ENCODE measurements around the gene CACNA2D4.

Gene CACNA2D4

DNA sequence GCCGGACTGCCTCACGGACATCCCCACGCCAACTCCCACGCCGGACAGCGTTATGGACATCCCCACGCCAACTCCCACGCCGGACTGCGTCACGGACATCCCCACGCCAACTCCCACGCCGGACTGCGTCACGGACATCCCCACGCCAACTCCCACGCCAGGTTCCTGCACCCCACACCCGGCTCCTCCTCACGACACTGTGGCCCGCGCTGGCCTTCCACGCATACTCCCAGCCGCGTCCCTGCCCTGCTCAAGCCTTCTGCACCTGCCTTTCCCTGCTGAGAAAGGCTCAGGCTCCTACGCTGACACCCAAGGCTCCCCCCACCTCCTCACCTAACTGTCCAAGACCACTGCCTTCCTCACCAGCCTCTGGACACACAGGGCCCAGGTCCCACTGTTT is 9.7 kb downstream of the CACNA2D4 start:
- TF ChIP-seq, protein P1, sequence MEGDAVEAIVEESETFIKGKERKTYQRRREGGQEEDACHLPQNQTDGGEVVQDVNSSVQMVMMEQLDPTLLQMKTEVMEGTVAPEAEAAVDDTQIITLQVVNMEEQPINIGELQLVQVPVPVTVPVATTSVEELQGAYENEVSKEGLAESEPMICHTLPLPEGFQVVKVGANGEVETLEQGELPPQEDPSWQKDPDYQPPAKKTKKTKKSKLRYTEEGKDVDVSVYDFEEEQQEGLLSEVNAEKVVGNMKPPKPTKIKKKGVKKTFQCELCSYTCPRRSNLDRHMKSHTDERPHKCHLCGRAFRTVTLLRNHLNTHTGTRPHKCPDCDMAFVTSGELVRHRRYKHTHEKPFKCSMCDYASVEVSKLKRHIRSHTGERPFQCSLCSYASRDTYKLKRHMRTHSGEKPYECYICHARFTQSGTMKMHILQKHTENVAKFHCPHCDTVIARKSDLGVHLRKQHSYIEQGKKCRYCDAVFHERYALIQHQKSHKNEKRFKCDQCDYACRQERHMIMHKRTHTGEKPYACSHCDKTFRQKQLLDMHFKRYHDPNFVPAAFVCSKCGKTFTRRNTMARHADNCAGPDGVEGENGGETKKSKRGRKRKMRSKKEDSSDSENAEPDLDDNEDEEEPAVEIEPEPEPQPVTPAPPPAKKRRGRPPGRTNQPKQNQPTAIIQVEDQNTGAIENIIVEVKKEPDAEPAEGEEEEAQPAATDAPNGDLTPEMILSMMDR (IDR thresholded peaks at IDR 0.05; ENCODE audit: control insufficient read depth, insufficient read depth, low read depth, low read length, missing control alignments) = no peak
- H3K4me3 ChIP-seq (ENCODE audit: control insufficient read depth, low read depth, low read length) = no peak overlapping the region
- DNase-seq (ENCODE audit: low read depth) = no peak

DNA sequence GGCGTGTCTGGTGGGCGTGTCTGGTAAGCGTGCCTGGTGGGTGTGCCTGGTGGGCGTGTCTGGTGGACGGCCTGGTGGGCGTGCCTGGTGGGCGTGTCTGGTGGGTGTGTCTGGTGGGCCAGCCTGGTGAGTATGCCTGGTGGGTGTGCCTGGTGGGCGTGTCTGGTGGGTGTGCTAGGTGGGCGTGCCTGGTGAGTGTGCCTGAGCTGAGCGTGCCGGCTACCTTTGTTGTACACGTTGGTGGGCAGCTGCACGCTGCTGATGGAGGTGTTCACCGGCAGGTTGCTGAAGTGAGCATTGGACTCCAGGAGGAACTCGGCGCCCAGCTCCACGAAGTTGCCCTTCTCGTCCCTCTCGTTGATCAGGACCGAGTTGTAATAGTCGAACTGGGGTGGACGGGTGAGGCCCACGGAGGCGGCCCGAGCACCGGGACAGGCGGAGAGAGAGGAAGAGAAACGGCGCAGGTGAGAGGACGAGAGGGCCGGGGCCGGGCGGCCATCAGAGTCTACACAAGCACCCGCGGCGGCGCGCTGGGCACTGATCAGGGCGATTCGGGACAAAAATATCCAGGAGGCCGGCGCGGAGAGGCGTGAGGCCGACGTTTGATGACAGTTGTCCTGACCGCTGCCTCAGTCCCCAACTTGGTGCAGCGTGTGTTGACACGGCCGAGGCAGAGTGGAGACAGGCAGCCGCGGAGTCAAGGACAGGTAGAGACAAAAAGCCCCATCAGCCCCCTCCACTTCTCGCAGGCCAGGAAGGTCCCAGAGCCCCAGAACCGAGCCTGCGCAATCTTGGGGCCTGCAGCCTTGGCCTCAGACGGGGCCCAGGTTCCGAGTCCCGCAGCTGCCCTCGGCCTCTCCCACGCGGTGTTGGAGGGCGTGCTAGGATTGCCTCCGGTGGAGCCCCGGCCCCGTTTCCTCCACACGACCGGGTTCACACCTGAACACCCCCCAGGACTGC is 10.5 kb downstream of the CACNA2D4 start:
- TF ChIP-seq, protein P1 (IDR thresholded peaks at IDR 0.05; ENCODE audit: control insufficient read depth, insufficient read depth, low read depth, low read length, missing control alignments) = no peak
- H3K4me3 ChIP-seq (ENCODE audit: control insufficient read depth, low read depth, low read length) = no peak overlapping the region
- DNase-seq (ENCODE audit: low read depth) = no peak

DNA sequence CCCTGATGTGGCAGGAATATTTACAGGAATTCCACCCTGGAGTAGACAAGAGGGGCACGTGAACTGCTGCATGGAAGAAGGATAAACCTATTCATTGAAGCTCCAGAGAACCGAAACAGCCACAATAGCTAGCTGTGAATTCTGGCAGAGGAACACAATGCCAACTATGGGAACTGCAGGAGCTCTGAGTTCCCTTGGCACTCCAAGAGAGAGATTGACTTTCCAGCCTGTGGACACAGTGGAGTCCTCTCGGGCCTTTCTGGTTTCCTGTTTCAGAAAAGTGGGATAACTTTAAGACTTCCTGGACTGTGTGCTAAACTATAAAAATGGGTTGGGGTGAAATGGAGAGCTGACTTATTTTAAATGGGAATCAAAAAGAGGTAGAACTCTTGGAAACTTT is 11.9 kb downstream of the CACNA2D4 start:
- DNase-seq (ENCODE audit: low read depth) = no peak
- no peak overlapping the region for H3K4me3 ChIP-seq (ENCODE audit: control insufficient read depth, low read depth, low read length)
- TF ChIP-seq, protein P1 (IDR thresholded peaks at IDR 0.05; ENCODE audit: control insufficient read depth, insufficient read depth, low read depth, low read length, missing control alignments) = no peak

DNA sequence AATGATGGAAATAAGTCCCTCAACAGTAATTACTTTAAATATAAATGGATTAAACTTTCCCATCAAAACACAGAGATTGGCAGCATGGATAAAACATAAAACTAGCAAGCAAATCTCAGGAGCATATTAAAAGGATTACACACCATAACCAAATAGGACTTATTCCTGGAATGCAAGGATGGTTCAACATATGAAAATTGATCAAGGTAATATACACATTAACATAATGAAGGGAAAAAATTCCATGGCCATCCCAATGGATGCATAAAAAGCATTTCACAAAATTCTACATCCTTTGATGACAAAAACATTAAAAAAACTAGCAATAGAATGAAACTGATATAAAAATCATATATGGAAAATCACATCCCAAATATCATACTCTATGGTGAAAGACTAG is 13.6 kb downstream of the CACNA2D4 start:
- DNase-seq (ENCODE audit: low read depth) = no peak
- TF ChIP-seq, protein P1 (IDR thresholded peaks at IDR 0.05; ENCODE audit: control insufficient read depth, insufficient read depth, low read depth, low read length, missing control alignments) = no peak
- no peak overlapping the region for H3K4me3 ChIP-seq (ENCODE audit: control insufficient read depth, low read depth, low read length)

DNA sequence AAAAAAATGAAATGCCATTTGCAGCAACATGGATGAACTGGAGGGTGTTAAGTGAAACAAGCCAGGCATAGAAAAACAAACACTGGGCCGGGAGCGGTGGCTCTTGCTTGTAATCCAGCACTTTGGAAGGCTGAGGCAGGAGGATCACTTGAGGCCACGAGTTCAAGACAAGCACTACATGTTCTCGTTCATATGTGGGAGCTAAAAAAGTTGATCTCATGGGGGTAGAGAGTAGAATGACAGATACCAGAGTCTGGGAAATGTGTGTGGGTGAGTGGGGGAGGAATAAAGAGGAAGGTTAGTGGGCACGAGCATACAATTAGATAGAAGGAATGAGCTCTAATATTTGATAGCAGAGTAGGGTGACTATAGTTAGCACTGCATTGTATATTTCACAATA is 21.5 kb downstream of the CACNA2D4 start:
- TF ChIP-seq, protein P1 (IDR thresholded peaks at IDR 0.05; ENCODE audit: control insufficient read depth, insufficient read depth, low read depth, low read length, missing control alignments) = no peak
- DNase-seq (ENCODE audit: low read depth) = no peak
- no peak overlapping the region for H3K4me3 ChIP-seq (ENCODE audit: control insufficient read depth, low read depth, low read length)

DNA sequence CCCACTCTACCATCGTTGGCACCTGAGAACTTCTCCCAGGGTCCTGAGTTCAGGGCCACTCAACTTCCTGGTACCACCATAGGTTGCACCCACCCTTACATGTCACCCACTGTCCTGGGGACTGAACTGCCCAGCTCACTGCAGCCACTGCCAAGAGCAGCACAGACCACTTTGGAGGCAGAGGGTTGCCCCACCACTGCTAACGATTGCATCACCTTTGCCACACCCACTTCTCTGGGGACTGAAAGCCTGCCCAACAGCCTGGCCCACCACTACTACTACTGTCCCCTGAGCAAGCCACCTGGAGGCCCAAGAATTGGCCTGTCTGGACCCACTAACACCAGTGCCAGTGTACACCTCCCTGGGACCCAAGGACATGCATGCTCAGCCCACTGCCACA is 27.6 kb downstream of the CACNA2D4 start:
- DNase-seq (ENCODE audit: low read depth) = no peak
- H3K4me3 ChIP-seq (ENCODE audit: control insufficient read depth, low read depth, low read length) = no peak overlapping the region
- TF ChIP-seq, protein P1 (IDR thresholded peaks at IDR 0.05; ENCODE audit: control insufficient read depth, insufficient read depth, low read depth, low read length, missing control alignments) = no peak

Data from AG09309 (cell line).